BE2C (cell line): ENCODE measurements around the gene GNA14.
"Not testable (repeated sequence)": the region's sequence is repeated elsewhere in the genome, so short reads cannot be mapped to it uniquely, and the experiment has no call there.

Source experiments
- DNase-seq: peaks from one replicate; pipeline ENCODE4 v3.0.0-alpha.2; 2020
- H3K27me3 ChIP-seq: fragments of 250-450 bp; sonication (Bioruptor Pico); 2 replicates; pipeline ENCODE4 v1.5.1; 2020; ENCODE audit warnings: mild to moderate bottlenecking
- H3K36me3 ChIP-seq: fragments of 250-450 bp; sonication (Bioruptor Pico); 2 replicates; pipeline ENCODE4 v1.5.1; 2020; ENCODE audit warnings: mild to moderate bottlenecking
- H3K4me1 ChIP-seq: fragments of 250-450 bp; sonication (Bioruptor Pico); 2 replicates; pipeline ENCODE4 v1.5.1; 2020
- H3K4me3 ChIP-seq: 2 replicates; pipeline ENCODE4 v1.5.1; 2011; ENCODE audit warnings: low read depth, low read length
- H3K9me3 ChIP-seq: fragments of 250-450 bp; sonication (Bioruptor Pico); 2 replicates; pipeline ENCODE4 v1.5.1; 2020
- TF ChIP-seq, protein P1 (sequence below): IDR thresholded peaks from 2 replicates; pipeline ENCODE4 v1.5.1; 2012; ENCODE audit warnings: mild to moderate bottlenecking, low read depth, low read length

GNA14 gene

DNA sequence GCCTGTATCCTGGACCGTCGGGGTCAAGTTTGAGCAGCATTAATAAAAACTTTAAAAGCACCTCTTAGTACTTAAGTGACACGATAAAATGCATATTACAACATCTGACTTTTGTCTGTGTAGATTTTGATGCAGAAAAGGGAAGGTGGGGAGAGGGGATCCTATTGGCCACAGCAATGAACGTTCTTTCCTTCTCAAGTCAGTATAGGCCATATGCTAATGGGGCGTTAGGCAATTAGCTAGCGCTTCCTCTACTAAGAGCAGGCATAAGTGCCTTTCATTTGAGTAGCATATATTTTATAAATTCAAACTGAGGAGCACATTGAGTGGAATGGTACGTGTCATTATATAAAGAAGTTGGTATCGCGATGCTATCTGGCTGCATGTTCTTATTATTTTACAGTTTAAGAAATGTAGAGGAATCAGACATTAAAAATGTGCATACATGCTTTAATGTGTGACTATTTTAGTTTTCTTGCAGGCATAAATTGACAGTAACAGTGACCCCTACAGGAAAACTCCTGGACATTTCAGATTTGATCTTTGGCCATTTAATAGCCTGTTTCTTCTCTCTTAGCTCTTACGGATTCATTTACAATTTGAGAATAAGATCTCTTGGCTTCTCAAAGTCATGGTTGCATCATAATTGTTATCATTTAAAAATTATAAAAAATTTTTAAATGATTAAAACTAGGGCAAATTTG, 1.1 kb upstream of the GNA14 start:
- H3K36me3 ChIP-seq, result no peaks in the 10 kb centered on the region
- no peaks in the 10 kb centered on the region for H3K27me3 ChIP-seq
- no peak for DNase-seq
- TF ChIP-seq, protein P1, sequence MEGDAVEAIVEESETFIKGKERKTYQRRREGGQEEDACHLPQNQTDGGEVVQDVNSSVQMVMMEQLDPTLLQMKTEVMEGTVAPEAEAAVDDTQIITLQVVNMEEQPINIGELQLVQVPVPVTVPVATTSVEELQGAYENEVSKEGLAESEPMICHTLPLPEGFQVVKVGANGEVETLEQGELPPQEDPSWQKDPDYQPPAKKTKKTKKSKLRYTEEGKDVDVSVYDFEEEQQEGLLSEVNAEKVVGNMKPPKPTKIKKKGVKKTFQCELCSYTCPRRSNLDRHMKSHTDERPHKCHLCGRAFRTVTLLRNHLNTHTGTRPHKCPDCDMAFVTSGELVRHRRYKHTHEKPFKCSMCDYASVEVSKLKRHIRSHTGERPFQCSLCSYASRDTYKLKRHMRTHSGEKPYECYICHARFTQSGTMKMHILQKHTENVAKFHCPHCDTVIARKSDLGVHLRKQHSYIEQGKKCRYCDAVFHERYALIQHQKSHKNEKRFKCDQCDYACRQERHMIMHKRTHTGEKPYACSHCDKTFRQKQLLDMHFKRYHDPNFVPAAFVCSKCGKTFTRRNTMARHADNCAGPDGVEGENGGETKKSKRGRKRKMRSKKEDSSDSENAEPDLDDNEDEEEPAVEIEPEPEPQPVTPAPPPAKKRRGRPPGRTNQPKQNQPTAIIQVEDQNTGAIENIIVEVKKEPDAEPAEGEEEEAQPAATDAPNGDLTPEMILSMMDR, result peak; percentile 51
- no peaks in the 10 kb centered on the region for H3K4me1 ChIP-seq
- no peak overlapping the region for H3K4me3 ChIP-seq
- no peaks in the 10 kb centered on the region for H3K9me3 ChIP-seq

DNA sequence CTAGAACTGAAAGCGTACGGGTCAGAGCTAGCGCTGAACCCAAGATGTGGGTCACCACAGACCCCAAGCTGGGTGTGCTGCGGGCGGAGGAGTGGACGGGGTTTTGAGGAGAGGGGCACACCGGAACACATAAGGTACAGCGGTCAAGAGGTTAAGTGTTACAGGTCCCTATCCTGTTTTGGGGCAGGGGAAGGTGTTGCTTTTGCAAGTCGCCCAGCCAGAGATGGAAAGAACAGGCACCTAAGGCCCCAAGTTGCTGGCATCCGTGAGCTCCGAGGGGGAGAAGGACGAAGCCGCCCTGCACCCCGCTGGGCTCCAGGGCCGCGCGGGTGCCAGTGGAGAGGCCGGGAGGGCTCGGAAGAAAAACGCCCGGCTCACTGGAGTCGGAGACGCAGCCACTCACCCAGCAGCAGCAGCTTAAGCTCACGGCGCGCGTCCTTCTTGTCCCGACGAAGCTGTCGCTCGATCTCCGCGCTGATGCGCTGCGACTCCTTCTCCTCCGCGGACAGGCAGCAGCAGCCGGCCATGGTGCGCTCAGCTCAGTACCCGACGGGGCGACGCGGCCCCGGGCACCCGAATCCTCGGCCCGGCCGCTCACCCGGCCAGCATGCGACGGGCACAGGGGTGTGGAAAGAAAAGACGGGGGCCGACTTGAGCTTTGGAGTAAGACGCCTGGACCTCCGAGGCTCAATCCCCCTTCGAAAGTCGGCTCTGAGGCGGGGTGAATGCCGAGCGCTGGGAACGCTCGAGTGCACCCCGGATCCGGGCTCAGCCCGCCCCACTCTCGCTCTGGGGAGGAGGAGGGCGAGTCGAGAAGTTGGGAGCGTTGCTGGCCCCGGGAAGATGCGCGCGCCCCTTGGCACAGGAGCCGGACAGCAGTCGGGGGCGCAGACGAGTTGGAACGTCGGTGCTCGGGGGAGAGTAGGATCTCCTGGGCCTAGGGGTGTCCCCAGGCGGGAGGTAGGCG, 572 bp downstream of the GNA14 start:
- no peak overlapping the region for H3K4me3 ChIP-seq
- no peaks in the 10 kb centered on the region for H3K9me3 ChIP-seq
- H3K36me3 ChIP-seq, result no peaks in the 10 kb centered on the region
- no peaks in the 10 kb centered on the region for H3K4me1 ChIP-seq
- DNase-seq, result no peak
- TF ChIP-seq, protein P1, result no peak
- H3K27me3 ChIP-seq, result no peaks in the 10 kb centered on the region

DNA sequence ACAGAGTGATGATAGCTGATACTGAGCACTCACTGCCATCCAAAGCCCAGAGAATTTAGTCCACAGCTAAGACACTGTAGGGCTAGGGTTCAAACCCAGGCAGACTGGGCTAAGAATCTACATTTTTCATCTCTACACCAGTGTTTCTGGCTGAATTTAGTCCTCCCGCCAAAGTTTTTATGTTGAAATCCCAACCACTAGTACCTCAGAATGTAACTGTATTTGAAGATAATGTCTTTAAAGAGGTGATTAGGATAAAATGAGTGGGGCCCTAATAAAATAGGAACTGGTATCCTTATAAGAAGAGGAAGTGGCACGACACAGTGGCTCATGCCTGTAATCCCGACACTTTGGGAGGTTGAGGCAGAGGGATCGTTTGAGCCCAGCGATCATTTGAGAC, 4.3 kb downstream of the GNA14 start:
- no peaks in the 10 kb centered on the region for H3K36me3 ChIP-seq
- H3K4me3 ChIP-seq, result no peak overlapping the region
- no peaks in the 10 kb centered on the region for H3K9me3 ChIP-seq
- no peak for DNase-seq
- H3K4me1 ChIP-seq, result no peaks in the 10 kb centered on the region
- no peaks in the 10 kb centered on the region for H3K27me3 ChIP-seq
- TF ChIP-seq, protein P1, result no peak

DNA sequence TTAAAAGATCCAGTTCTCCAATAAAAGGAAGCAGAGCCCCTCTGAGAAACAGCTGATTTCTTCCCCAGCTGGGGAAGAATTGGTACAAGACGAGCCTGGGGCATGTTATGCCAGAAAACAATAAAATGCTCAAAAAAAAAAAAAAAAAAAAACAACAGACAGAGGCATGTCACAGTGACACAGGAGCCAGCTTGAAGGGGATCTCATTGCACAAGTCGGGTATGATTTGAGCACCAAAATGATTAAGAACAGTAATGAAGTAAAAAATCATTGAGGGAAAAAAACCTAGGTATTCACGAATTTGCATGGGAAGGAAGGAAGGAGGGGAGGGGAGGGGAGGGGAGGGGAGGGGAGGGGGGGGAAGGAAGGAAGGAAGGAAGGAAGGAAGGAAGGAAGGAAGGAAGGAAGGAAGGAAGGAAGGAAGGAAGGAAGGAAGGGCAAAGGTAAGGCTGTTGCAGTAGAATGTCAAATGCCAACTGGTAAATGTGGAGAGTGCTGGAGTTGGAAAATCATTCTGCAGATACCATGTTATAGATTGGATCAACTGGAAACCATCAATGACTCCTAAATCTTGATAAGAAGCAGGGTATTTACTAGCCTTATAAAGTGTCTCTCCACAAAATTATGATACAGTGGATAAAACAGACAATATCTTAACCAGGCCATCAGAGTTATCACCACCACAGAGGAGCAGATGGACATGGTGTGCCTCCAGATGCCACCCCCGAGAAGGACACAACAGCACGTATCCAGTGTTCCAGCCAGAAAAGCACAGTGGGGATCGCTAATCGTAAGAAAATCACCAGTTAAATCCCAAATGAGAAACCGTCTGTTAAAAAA, 7.2 kb downstream of the GNA14 start:
- no peaks in the 10 kb centered on the region for H3K4me1 ChIP-seq
- H3K27me3 ChIP-seq, result peaks cover 2% of the 10 kb centered on the region; the same call in 1 of the 2 replicates
- H3K9me3 ChIP-seq, result no peaks in the 10 kb centered on the region; the same call in 1 of the 2 replicates
- no peaks in the 10 kb centered on the region for H3K36me3 ChIP-seq
- TF ChIP-seq, protein P1, result no peak
- H3K4me3 ChIP-seq, result no peak overlapping the region
- no peak for DNase-seq

DNA sequence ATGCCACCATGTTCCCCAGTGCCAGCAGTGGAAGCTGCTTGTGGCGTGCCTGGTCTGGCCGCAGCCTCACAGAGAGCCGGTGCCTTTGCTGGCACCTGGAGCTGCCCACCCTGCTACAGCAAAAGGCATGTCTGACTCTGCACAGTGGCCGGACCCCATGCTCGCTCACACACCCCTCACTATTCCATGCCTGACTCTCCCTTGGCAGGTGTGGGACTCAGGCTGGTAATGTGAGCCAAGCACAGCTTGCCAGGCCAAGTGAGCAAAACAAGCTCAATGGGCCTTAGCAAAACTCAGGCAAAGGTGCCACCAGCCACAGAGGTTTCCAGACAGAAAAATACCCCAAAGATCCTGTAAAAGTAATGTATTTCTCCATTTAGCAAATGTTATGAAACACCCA, 15.5 kb downstream of the GNA14 start:
- no peaks in the 10 kb centered on the region; the same call in 1 of the 2 replicates for H3K9me3 ChIP-seq
- H3K4me1 ChIP-seq, result no peaks in the 10 kb centered on the region; the same call in 1 of the 2 replicates
- no peaks in the 10 kb centered on the region for H3K36me3 ChIP-seq
- DNase-seq, result no peak
- H3K27me3 ChIP-seq, result no peaks in the 10 kb centered on the region
- TF ChIP-seq, protein P1, result no peak
- no peak overlapping the region for H3K4me3 ChIP-seq

DNA sequence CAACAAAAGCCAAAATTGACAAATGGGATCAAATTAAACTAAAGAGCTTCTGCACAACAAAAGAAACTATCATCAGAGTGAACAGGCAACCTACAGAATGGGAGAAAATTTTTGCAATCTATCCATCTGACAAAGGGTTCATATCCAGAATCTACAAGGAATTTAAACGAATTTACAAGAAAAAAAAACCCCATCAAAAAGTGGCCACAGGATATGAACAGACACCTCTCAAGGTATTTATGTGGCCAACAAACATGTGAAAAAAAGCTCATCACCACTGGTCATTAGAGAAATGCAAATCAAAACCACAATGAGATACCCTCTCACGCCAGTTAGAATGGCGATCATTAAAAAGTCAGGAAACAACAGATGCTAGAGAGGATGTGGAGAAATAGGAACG, 19.3 kb downstream of the GNA14 start:
- H3K4me3 ChIP-seq, DNase-seq, H3K27me3 ChIP-seq, H3K4me1 ChIP-seq, H3K9me3 ChIP-seq, H3K36me3 ChIP-seq: not testable (repeated sequence)
